SH-SY5Y (cell line): ENCODE measurements around the gene XBP1.

Source experiments
- GATA2 ChIP-seq: IDR thresholded peaks from 2 replicates; pipeline ENCODE4 v1.6.1; 2011; ENCODE audit warnings: mild to moderate bottlenecking, low read depth, low read length
- GATA3 ChIP-seq: IDR thresholded peaks from 2 replicates; pipeline ENCODE4 v1.6.1; 2011; ENCODE audit warnings: low read depth, mild to moderate bottlenecking, low read length, moderate library complexity

GRCh38 chr22:28837640-28838039 is 37.3 kb upstream of the XBP1 start:
- TF ChIP-seq GATA2 = no peak
- TF ChIP-seq GATA3 = no peak
